ENCODE data around the gene FAU. TPM values are rescaled to one million over a fixed set of nuclear protein-coding genes. Genes with fewer than 3 reads are reported as not detected.
A peak's percentile ranks its signal among the peaks of the same experiment; 100 is the strongest.

FAU gene
- total and polyA plus RNA-seq, 2 of the 13 experiments (the other 11 are each of a cell fraction or from before 2014, with no cell fraction given), result 374 to 869 TPM

GRCh38 chr11:65134240-65134951, 12.5 kb upstream of the FAU start, which contains the start of gene SYVN1 (continued):
- TF ChIP-seq HNF1B (CRISPR knock-in tag; IDR thresholded peaks at IDR 0.05) (peak; percentile 48), GATAD2A (CRISPR knock-in tag; IDR thresholded peaks at IDR 0.05) (peak; percentile 50), ZNF75D (CRISPR knock-in tag; IDR thresholded peaks at IDR 0.05; ENCODE audit: borderline replicate concordance) (0 out of 2 replicates have a peak, but pooled peaks have one; percentile 53), ZBTB3 (CRISPR knock-in tag; IDR thresholded peaks at IDR 0.05; ENCODE audit: borderline replicate concordance, low read depth) (no peak; the same call in 1 of the 2 replicates), ZNF556 (CRISPR knock-in tag; IDR thresholded peaks at IDR 0.05; ENCODE audit: borderline replicate concordance) (peak; percentile 75; the same call in 1 of the 2 replicates), ATF3 (CRISPR knock-in tag; IDR thresholded peaks at IDR 0.05) (no peak; the same call in 1 of the 2 replicates), ZNF570 (CRISPR knock-in tag; IDR thresholded peaks at IDR 0.05; ENCODE audit: borderline replicate concordance) (no peak), ZNF576 (CRISPR knock-in tag; IDR thresholded peaks at IDR 0.05) (no peak), SOX5 (CRISPR knock-in tag; IDR thresholded peaks at IDR 0.05; ENCODE audit: borderline replicate concordance) (no peak; the same call in 1 of the 2 replicates), AFF4 (CRISPR knock-in tag; IDR thresholded peaks at IDR 0.05) (0 out of 2 replicates have a peak, but pooled peaks have one; percentile 40), ZIK1 (CRISPR knock-in tag; IDR thresholded peaks at IDR 0.05; ENCODE audit: borderline replicate concordance, low read depth) (no peak; the same call in 1 of the 2 replicates), ELF1 (CRISPR knock-in tag; IDR thresholded peaks at IDR 0.05) (peak; percentile 81), ZBTB8A (CRISPR knock-in tag; IDR thresholded peaks at IDR 0.05; ENCODE audit: borderline replicate concordance, low read depth) (no peak), ZNF367 (CRISPR knock-in tag; IDR thresholded peaks at IDR 0.05; ENCODE audit: borderline replicate concordance) (no peak), DRAP1 (CRISPR knock-in tag; IDR thresholded peaks at IDR 0.05) (peak; percentile 77), REPIN1 (CRISPR knock-in tag; IDR thresholded peaks at IDR 0.05; ENCODE audit: borderline replicate concordance, low read depth) (no peak), SETDB1 (CRISPR knock-in tag; IDR thresholded peaks at IDR 0.05; ENCODE audit: borderline replicate concordance) (no peak), ARNT (IDR thresholded peaks at IDR 0.05) (no peak), RBAK (CRISPR knock-in tag; IDR thresholded peaks at IDR 0.05) (no peak), ZNF737 (CRISPR knock-in tag; IDR thresholded peaks at IDR 0.05; ENCODE audit: borderline replicate concordance) (0 out of 2 replicates have a peak, but pooled peaks have one; percentile 50), ZKSCAN1 (IDR thresholded peaks at IDR 0.05; ENCODE audit: low read length) (no peak), ZNF772 (CRISPR knock-in tag; IDR thresholded peaks at IDR 0.05) (peak; percentile 86; the same call in 1 of the 2 replicates), MTF1 (CRISPR knock-in tag; IDR thresholded peaks at IDR 0.05) (0 out of 2 replicates have a peak, but pooled peaks have one; percentile 21), ZNF816 (CRISPR knock-in tag; IDR thresholded peaks at IDR 0.05; ENCODE audit: borderline replicate concordance) (peak; percentile 22; the same call in 1 of the 2 replicates)

Measured in HepG2 (cell line).